Astrocyte (in vitro differentiated cells and primary cell): Measurements from ENCODE around the gene IFT74. TPM values are rescaled to one million over a fixed set of nuclear protein-coding genes. Genes with fewer than 3 reads are reported as not detected.
"Not testable (repeated sequence)": the region's sequence is repeated elsewhere in the genome, so short reads cannot be mapped to it uniquely, and the experiment has no call there.

Experiments
- DNase-seq: peaks from one replicate; pipeline ENCODE4 v3.0.0-alpha.2; 2010; ENCODE audit warnings: low read depth
- FAIRE-seq: peaks from 2 replicates; lab custom pipeline; 2011; peaks lifted over from hg19 to GRCh38; lab: Jason Lieb, UNC
- H2AFZ ChIP-seq: 2 replicates; pipeline ENCODE4 v1.6.0; 2012; ENCODE audit warnings: low read depth, low read length, inconsistent platforms
- H3K27ac ChIP-seq: 2 replicates; pipeline ENCODE4 v1.5.1; 2011; ENCODE audit warnings: low read depth, low read length, inconsistent platforms
- H3K27me3 ChIP-seq: 2 replicates; pipeline ENCODE4 v1.6.0; 2011; ENCODE audit warnings: low read length, inconsistent platforms; ENCODE audit not compliant: insufficient read depth
- H3K36me3 ChIP-seq: 2 replicates; pipeline ENCODE4 v1.5.1; 2011; ENCODE audit warnings: low read length, inconsistent platforms; ENCODE audit not compliant: insufficient read depth
- H3K4me1 ChIP-seq: 2 replicates; pipeline ENCODE4 v1.5.1; 2011; ENCODE audit warnings: low read length, inconsistent platforms; ENCODE audit not compliant: insufficient read depth
- H3K4me2 ChIP-seq: 2 replicates; pipeline ENCODE4 v1.6.0; 2012; ENCODE audit warnings: low read length, inconsistent platforms
- H3K4me3 ChIP-seq: 2 replicates; pipeline ENCODE4 v1.5.1; 2011; ENCODE audit warnings: low read depth, mild to moderate bottlenecking, low read length, inconsistent platforms; ENCODE audit not compliant: insufficient read depth
- H3K79me2 ChIP-seq: 2 replicates; pipeline ENCODE4 v1.6.0; 2012; ENCODE audit warnings: mild to moderate bottlenecking, low read length, inconsistent platforms; ENCODE audit not compliant: insufficient read depth
- H3K9ac ChIP-seq: 2 replicates; pipeline ENCODE4 v1.6.0; 2012; ENCODE audit warnings: mild to moderate bottlenecking, low read length, inconsistent platforms
- H3K9me3 ChIP-seq: 2 replicates; pipeline ENCODE4 v1.5.1; 2012; ENCODE audit warnings: low read depth, mild to moderate bottlenecking, low read length, inconsistent platforms; ENCODE audit not compliant: insufficient read depth
- H4K20me1 ChIP-seq: 2 replicates; pipeline ENCODE4 v1.6.0; 2012; ENCODE audit warnings: low read length, inconsistent platforms; ENCODE audit not compliant: insufficient read depth
- H3K27ac Mint-ChIP-seq: one replicate; pipeline ENCODE4 v1.8.0; 2021; ENCODE audit warnings: mild to moderate bottlenecking, mixed read lengths; ENCODE audit not compliant: unreplicated experiment
- H3K27me3 Mint-ChIP-seq: one replicate; pipeline ENCODE4 v1.8.0; 2021; ENCODE audit warnings: low read depth, mixed read lengths; ENCODE audit not compliant: unreplicated experiment
- H3K36me3 Mint-ChIP-seq: one replicate; pipeline ENCODE4 v1.8.0; 2021; ENCODE audit warnings: low read depth, mixed read lengths; ENCODE audit not compliant: unreplicated experiment
- H3K4me1 Mint-ChIP-seq: one replicate; pipeline ENCODE4 v1.8.0; 2021; ENCODE audit warnings: low read depth, mixed read lengths; ENCODE audit not compliant: unreplicated experiment
- H3K4me3 Mint-ChIP-seq: one replicate; pipeline ENCODE4 v1.8.0; 2021; ENCODE audit warnings: mild to moderate bottlenecking, moderate library complexity, mixed read lengths; ENCODE audit not compliant: unreplicated experiment
- H3K9me3 Mint-ChIP-seq: one replicate; pipeline ENCODE4 v1.8.0; 2021; ENCODE audit warnings: mild to moderate bottlenecking, mixed read lengths; ENCODE audit not compliant: unreplicated experiment
- EZH2 ChIP-seq: IDR thresholded peaks from 2 replicates; pipeline ENCODE4 v1.6.1; 2012; ENCODE audit warnings: mild to moderate bottlenecking, low read length, inconsistent platforms; ENCODE audit not compliant: insufficient read depth
- total RNA-seq: library from RNA; stranded (reverse); gene quantifications from 2 replicates; pipeline ENCODE4 v1.2.1, GENCODE V29; 2021
- TF ChIP-seq, protein P1 (sequence below): IDR thresholded peaks from 2 replicates; pipeline ENCODE4 v1.5.1; 2011; ENCODE audit warnings: low read depth, mild to moderate bottlenecking, inconsistent platforms, low read length, moderate library complexity; ENCODE audit not compliant: insufficient read depth

The IFT74 gene
- total RNA-seq, 1 donor from 2014 or later: 10.9 TPM

DNA sequence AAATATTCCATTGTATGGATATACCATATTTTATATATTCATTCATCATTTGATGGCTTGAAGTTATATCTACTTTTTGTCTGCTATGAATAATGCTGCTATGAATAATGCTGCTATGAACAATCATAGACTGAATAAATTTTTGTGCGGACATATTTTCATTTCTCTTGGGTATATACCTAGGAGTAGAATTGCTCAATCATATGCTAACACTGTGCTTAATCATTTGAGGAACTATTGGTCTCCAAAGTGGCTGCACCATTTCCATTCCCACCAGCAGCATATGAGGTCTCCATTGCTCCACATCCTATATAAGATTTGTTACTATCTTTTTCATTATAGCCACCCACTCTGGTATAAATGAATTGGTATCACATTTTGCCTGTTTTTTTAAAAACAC is 134.5 kb downstream of the IFT74 start:
- H4K20me1 ChIP-seq: no peaks in the 10 kb centered on the region
- no peaks in the 10 kb centered on the region for H3K9me3 ChIP-seq
- no peaks in the 10 kb centered on the region for H3K36me3 ChIP-seq
- DNase-seq (no peak), FAIRE-seq (no peak)
- no peak overlapping the region for H3K4me3 ChIP-seq
- H3K9me3 Mint-ChIP-seq: no peaks in the 10 kb centered on the region
- no peak overlapping the region for H3K4me3 Mint-ChIP-seq
- H3K79me2 ChIP-seq: no peaks in the 10 kb centered on the region
- no peak overlapping the region for H2AFZ ChIP-seq
- H3K4me2 ChIP-seq: no peak overlapping the region
- H3K27me3 Mint-ChIP-seq: no peaks in the 10 kb centered on the region
- H3K27ac Mint-ChIP-seq: no peak overlapping the region
- H3K27ac ChIP-seq: no peak overlapping the region
- TF ChIP-seq, protein P1, sequence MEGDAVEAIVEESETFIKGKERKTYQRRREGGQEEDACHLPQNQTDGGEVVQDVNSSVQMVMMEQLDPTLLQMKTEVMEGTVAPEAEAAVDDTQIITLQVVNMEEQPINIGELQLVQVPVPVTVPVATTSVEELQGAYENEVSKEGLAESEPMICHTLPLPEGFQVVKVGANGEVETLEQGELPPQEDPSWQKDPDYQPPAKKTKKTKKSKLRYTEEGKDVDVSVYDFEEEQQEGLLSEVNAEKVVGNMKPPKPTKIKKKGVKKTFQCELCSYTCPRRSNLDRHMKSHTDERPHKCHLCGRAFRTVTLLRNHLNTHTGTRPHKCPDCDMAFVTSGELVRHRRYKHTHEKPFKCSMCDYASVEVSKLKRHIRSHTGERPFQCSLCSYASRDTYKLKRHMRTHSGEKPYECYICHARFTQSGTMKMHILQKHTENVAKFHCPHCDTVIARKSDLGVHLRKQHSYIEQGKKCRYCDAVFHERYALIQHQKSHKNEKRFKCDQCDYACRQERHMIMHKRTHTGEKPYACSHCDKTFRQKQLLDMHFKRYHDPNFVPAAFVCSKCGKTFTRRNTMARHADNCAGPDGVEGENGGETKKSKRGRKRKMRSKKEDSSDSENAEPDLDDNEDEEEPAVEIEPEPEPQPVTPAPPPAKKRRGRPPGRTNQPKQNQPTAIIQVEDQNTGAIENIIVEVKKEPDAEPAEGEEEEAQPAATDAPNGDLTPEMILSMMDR: no peak
- TF ChIP-seq EZH2: no peak
- no peaks in the 10 kb centered on the region for H3K27me3 ChIP-seq
- peaks cover 37% of the 10 kb centered on the region for H3K4me1 ChIP-seq
- H3K4me1 Mint-ChIP-seq: peaks cover 46% of the 10 kb centered on the region
- no peak overlapping the region for H3K9ac ChIP-seq
- H3K36me3 Mint-ChIP-seq: no peaks in the 10 kb centered on the region

DNA sequence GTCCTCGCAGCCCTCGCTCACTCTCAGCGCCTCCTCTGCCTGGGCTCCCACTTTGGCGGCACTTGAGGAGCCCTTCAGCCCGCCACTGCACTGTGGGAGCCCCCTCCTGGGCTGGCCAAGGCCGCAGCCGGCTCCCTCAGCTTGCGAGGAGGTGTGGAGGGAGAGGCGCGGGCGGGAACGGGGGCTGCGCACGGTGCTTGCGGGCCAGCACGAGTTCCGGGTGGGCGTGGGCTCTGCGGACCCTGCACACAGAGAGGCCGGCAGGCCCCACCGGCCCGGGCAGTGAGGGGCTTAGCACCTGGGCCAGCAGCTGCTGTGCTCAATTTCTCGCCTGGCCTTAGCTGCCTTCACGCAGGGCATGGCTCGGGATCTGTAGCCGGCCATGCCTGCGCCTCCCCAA is 136.3 kb downstream of the IFT74 start:
- not testable (repeated sequence) for H3K4me3 Mint-ChIP-seq, DNase-seq, H3K9me3 ChIP-seq, FAIRE-seq, H3K79me2 ChIP-seq, H3K4me2 ChIP-seq, H3K9ac ChIP-seq, H3K9me3 Mint-ChIP-seq, H3K27me3 ChIP-seq, H3K27ac Mint-ChIP-seq, H4K20me1 ChIP-seq, H3K36me3 ChIP-seq, H3K27ac ChIP-seq, H2AFZ ChIP-seq, H3K36me3 Mint-ChIP-seq, H3K4me3 ChIP-seq, H3K27me3 Mint-ChIP-seq
- H3K4me1 ChIP-seq: peaks cover 29% of the 10 kb centered on the region
- H3K4me1 Mint-ChIP-seq: peaks cover 34% of the 10 kb centered on the region

DNA sequence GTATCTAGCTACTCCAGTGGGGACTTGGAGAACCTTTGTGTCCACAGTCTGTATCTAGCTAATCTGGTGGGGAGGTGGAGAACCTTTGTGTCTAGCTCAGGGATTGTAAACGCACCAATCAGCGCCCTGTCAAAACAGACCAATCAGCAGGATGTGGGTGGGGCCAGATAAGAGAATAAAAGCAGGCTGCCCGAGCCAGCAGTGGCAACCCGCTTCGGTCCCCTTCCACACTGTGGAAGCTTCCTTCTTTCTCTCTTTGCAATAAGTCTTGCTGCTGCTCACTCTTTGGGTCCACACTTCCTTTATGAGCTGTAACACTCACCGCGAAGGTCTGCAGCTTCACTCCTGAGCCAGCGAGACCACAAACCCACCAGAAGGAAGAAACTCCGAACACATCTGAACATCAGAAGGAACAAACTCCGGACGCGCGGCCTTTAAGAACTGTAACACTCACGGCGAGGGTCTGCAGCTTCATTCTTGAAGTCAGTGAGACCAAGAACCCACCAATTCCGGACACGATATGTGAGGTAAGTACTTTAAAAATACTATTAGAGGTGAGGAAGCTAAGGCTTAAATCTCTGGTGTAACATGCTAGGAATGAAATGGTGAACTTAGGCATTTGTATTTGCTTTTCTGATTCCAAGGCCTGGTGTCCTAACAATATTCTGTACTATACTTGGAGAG is 137.3 kb downstream of the IFT74 start:
- not testable (repeated sequence) for FAIRE-seq, H3K36me3 Mint-ChIP-seq, H3K27ac ChIP-seq, H3K9me3 ChIP-seq, H3K4me3 Mint-ChIP-seq, H4K20me1 ChIP-seq, H3K27me3 ChIP-seq, H3K4me2 ChIP-seq, H3K9ac ChIP-seq, DNase-seq, H3K27ac Mint-ChIP-seq, H3K36me3 ChIP-seq, H2AFZ ChIP-seq, H3K4me3 ChIP-seq, H3K9me3 Mint-ChIP-seq, H3K79me2 ChIP-seq, H3K27me3 Mint-ChIP-seq
- peaks cover 31% of the 10 kb centered on the region for H3K4me1 Mint-ChIP-seq
- peaks cover 21% of the 10 kb centered on the region for H3K4me1 ChIP-seq
